H9 (cell line): Measurements from ENCODE around the gene TMEM151B. TPM values are rescaled to one million over a fixed set of nuclear protein-coding genes. Genes with fewer than 3 reads are reported as not detected.
A peak's percentile ranks its signal among the peaks of the same experiment; 100 is the strongest.

Experiments used
- DNase-seq: peaks from one replicate; pipeline ENCODE4 v3.0.0-alpha.2; 2017
- H2AFZ ChIP-seq: one replicate; pipeline ENCODE4 v1.6.1; 2013; ENCODE audit warnings: mild to moderate bottlenecking, low read length, control low read depth, moderate library complexity
- H2AK5ac ChIP-seq: 2 replicates; pipeline ENCODE4 v1.6.1; 2013; ENCODE audit warnings: low read length, control low read depth, mixed read lengths; ENCODE audit not compliant: insufficient read length
- H2BK120ac ChIP-seq: one replicate; pipeline ENCODE4 v1.6.1; 2013; ENCODE audit warnings: low read depth, mild to moderate bottlenecking, low read length, control low read depth, inconsistent platforms; ENCODE audit not compliant: poor library complexity, severe bottlenecking
- H2BK12ac ChIP-seq: 2 replicates; pipeline ENCODE4 v1.6.1; 2013; ENCODE audit warnings: low read length, control low read depth, mixed read lengths, low read depth; ENCODE audit not compliant: insufficient read length
- H2BK15ac ChIP-seq: 2 replicates; pipeline ENCODE4 v1.6.1; 2013; ENCODE audit warnings: low read depth, low read length, control low read depth
- H2BK20ac ChIP-seq: one replicate; pipeline ENCODE4 v1.6.1; 2013; ENCODE audit warnings: low read depth, mild to moderate bottlenecking, low read length, control low read depth, inconsistent platforms; ENCODE audit not compliant: poor library complexity, severe bottlenecking
- H2BK5ac ChIP-seq: 2 replicates; pipeline ENCODE4 v1.6.1; 2013; ENCODE audit warnings: low read length, control low read depth, mixed read lengths; ENCODE audit not compliant: insufficient read length
- H3K14ac ChIP-seq: 2 replicates; pipeline ENCODE4 v1.6.1; 2013; ENCODE audit warnings: low read length, control low read depth; ENCODE audit not compliant: insufficient read depth
- H3K18ac ChIP-seq: 2 replicates; pipeline ENCODE4 v1.6.1; 2013; ENCODE audit warnings: low read depth, mild to moderate bottlenecking, mixed read lengths, low read length, control low read depth; ENCODE audit not compliant: insufficient read length
- H3K23ac ChIP-seq: 2 replicates; pipeline ENCODE4 v1.6.1; 2013; ENCODE audit warnings: low read length, control low read depth, mixed read lengths, low read depth; ENCODE audit not compliant: insufficient read length
- H3K23me2 ChIP-seq: 2 replicates; pipeline ENCODE4 v1.6.1; 2013; ENCODE audit warnings: low read depth, mild to moderate bottlenecking, mixed read lengths, low read length, control low read depth; ENCODE audit not compliant: insufficient read length, poor library complexity, severe bottlenecking
- H3K27ac ChIP-seq: 2 replicates; pipeline ENCODE4 v1.5.1; 2013; ENCODE audit warnings: low read length, control low read depth, mixed read lengths, low read depth; ENCODE audit not compliant: insufficient read length
- H3K27me3 ChIP-seq: 2 replicates; pipeline ENCODE4 v1.6.1; 2013; ENCODE audit warnings: low read length, control low read depth, inconsistent platforms; ENCODE audit not compliant: insufficient read depth
- H3K4ac ChIP-seq: 2 replicates; pipeline ENCODE4 v1.6.1; 2013; ENCODE audit warnings: low read depth, mild to moderate bottlenecking, control low read depth, inconsistent platforms, low read length, moderate library complexity
- H3K4me1 ChIP-seq: 2 replicates; pipeline ENCODE4 v1.6.1; 2013; ENCODE audit warnings: low read length, control low read depth, inconsistent platforms; ENCODE audit not compliant: insufficient read depth
- H3K4me2 ChIP-seq: 2 replicates; pipeline ENCODE4 v1.6.1; 2013; ENCODE audit warnings: low read length, control low read depth, mixed read lengths; ENCODE audit not compliant: insufficient read length, insufficient read depth
- H3K56ac ChIP-seq: 2 replicates; pipeline ENCODE4 v1.6.1; 2013; ENCODE audit warnings: low read depth, mild to moderate bottlenecking, mixed read lengths, low read length, control low read depth; ENCODE audit not compliant: insufficient read length
- H3K79me1 ChIP-seq: 2 replicates; pipeline ENCODE4 v1.6.1; 2013; ENCODE audit warnings: low read depth, mild to moderate bottlenecking, moderate library complexity, low read length, control low read depth, inconsistent platforms; ENCODE audit not compliant: insufficient read depth, poor library complexity, severe bottlenecking
- H3K79me2 ChIP-seq: 2 replicates; pipeline ENCODE4 v1.6.1; 2013; ENCODE audit warnings: low read length, control low read depth, inconsistent platforms; ENCODE audit not compliant: insufficient read depth
- H3K9ac ChIP-seq: 2 replicates; pipeline ENCODE4 v1.6.1; 2013; ENCODE audit warnings: low read length, control low read depth, mixed read lengths; ENCODE audit not compliant: insufficient read length; ENCODE audit errors: extremely low read depth
- H3K9me3 ChIP-seq: one replicate; pipeline ENCODE4 v1.6.1; 2013; ENCODE audit warnings: low read depth, low read length, inconsistent platforms; ENCODE audit not compliant: control insufficient read depth
- H3T11ph ChIP-seq: one replicate; pipeline ENCODE4 v1.6.1; 2013; ENCODE audit warnings: mild to moderate bottlenecking, low read length, control low read depth, inconsistent platforms
- H4K20me1 ChIP-seq: one replicate; pipeline ENCODE4 v1.6.1; 2013; ENCODE audit not compliant: control insufficient read depth, insufficient read length, insufficient read depth
- H4K5ac ChIP-seq: 2 replicates; pipeline ENCODE4 v1.6.1; 2013; ENCODE audit warnings: low read depth, mild to moderate bottlenecking, mixed read lengths, low read length, control low read depth; ENCODE audit not compliant: insufficient read length
- H4K8ac ChIP-seq: replicated peaks from 2 replicates; pipeline ENCODE4 v1.6.1; 2013; ENCODE audit warnings: low read length, control low read depth, mixed read lengths, low read depth; ENCODE audit not compliant: insufficient read length
- H4K91ac ChIP-seq: 2 replicates; pipeline ENCODE4 v1.6.1; 2013; ENCODE audit warnings: low read depth, mild to moderate bottlenecking, moderate library complexity, mixed read lengths, low read length, control low read depth; ENCODE audit not compliant: insufficient read length
- H3K27ac Mint-ChIP-seq, 3 experiments: 2 replicates in 2 of 3; 3 replicates in 1 of 3; pipeline ENCODE4 v1.8.0; 2020 to 2021; ENCODE audit warnings: mixed read lengths in 3 of 3, mild to moderate bottlenecking in 1 of 3, moderate library complexity in 1 of 3
- H3K27me3 Mint-ChIP-seq: 2 replicates; pipeline ENCODE4 v1.8.0; 2021; ENCODE audit warnings: low read depth, mild to moderate bottlenecking, moderate library complexity, mixed read lengths
- H3K36me3 Mint-ChIP-seq, 3 experiments: 2 replicates in 2 of 3; 3 replicates in 1 of 3; pipeline ENCODE4 v1.8.0; 2020 to 2021; ENCODE audit warnings: low read depth in 3 of 3, mixed read lengths in 3 of 3; ENCODE audit not compliant: insufficient read depth in 1 of 3
- H3K4me1 Mint-ChIP-seq, 2 experiments: 2 replicates each; pipeline ENCODE4 v1.8.0; 2020; ENCODE audit warnings: mixed read lengths in 2 of 2
- H3K4me3 Mint-ChIP-seq, 2 experiments: 2 replicates in 1 of 2; 3 replicates in 1 of 2; pipeline ENCODE4 v1.8.0; 2020 to 2021; ENCODE audit warnings: mild to moderate bottlenecking in 2 of 2, mixed read lengths in 2 of 2, moderate library complexity in 1 of 2
- H3K9me3 Mint-ChIP-seq, 2 experiments: 2 replicates in 1 of 2; 3 replicates in 1 of 2; pipeline ENCODE4 v1.8.0; 2020; ENCODE audit warnings: mild to moderate bottlenecking in 2 of 2, mixed read lengths in 2 of 2, moderate library complexity in 1 of 2
- WGBS: extraction: QIAGEN DNeasy Blood & Tissue Kit; methylation state at CpG from one replicate; pipeline ENCODE4 v1.1.7; 2013; ENCODE audit warnings: missing lambda C conversion rate, low lambda C conversion rate, mixed read lengths; ENCODE audit not compliant: insufficient read length; ENCODE audit errors: extremely low coverage; 5-methylcytosine and 5-hydroxymethylcytosine counted together
- total RNA-seq: library from RNA; stranded (reverse); gene quantifications from 2 replicates; pipeline ENCODE4 v1.2.1, GENCODE V29; 2021
- TF ChIP-seq, protein P1 (sequence below): fragments of 200-600 bp; sonication (generic); conservative IDR thresholded peaks from 3 replicates; pipeline ENCODE4 v1.8.0; 2021; ENCODE audit warnings: antibody characterized with exemption, mild to moderate bottlenecking

Gene TMEM151B
- total RNA-seq, 1 experiment from 2014 or later: 2.4 TPM

DNA sequence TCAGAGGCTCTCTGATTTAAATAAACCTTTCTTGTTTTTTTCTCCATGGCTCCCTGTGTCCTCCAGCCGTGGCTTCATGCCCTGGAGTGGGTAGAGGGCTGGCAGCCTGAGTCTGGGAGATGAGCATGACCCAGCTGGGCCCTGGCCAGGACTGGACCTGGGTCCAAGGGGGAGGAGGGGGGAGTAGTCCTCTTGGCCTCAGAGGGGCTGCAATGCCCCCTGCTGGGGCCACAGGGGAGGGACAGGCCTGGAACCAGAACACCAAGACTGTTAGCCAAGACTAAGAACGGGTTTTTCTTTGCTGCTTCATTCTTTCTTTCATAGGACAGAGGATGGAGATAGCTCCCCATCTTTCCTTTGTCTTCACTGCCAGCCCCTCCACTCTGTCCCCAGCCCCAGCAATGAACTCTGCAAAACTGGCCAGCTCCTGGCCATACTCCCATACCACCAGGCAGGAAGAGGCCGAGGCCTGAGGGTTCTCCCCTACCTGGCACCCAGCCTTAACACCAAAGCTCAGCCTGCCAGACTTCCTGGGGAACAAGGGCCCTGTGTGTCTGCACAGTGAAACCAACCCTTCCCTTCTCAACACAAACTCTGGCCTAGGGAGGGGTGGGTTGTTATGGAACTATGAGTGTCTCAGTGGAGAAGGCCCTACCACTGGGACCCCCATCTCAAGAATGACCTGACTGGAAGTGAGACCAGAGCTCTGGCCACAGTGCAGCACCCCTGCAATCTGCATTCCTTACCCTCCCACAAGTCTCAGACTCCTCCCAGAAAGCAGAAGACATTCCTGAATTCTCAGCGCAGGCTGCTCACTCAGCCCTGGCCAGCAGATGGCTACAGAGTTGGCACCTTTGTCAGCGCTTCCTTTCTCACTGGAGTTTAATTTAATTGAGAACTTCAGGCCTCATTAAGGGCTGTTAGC, 35.9 kb upstream of the TMEM151B start:
- no peak overlapping the region for H2AK5ac ChIP-seq
- H3K14ac ChIP-seq: no peak overlapping the region; the same call in 1 of the 2 replicates
- no peak overlapping the region for H2AFZ ChIP-seq
- no peak overlapping the region for H2BK5ac ChIP-seq
- peak; percentile 88 for DNase-seq
- H3K23ac ChIP-seq: no peak overlapping the region
- no peak overlapping the region for H4K5ac ChIP-seq
- H2BK20ac ChIP-seq: no peak overlapping the region
- H3K79me2 ChIP-seq: no peaks in the 10 kb centered on the region
- H3K56ac ChIP-seq: no peak overlapping the region
- Mint-ChIP-seq H3K27me3 (peaks cover 9% of the 10 kb centered on the region), H3K36me3 (peaks cover 41 to 60% (median 58%) of the 10 kb centered on the region in 3 experiments), H3K4me3 (no peak overlapping the region), H3K27ac (peak overlapping the region; percentile 81 to 96 (median 88); a peak in 6 of 7 replicates), H3K9me3 (no peaks in the 10 kb centered on the region; a peak in 1 of 5 replicates), H3K4me1 (peaks cover 35 to 37% of the 10 kb centered on the region in 2 experiments)
- no peaks in the 10 kb centered on the region; the same call in 1 of the 2 replicates for H3K4me1 ChIP-seq
- H4K8ac ChIP-seq: no peak overlapping the region
- H4K20me1 ChIP-seq: no peaks in the 10 kb centered on the region
- H3K27ac ChIP-seq: no peak overlapping the region
- H4K91ac ChIP-seq: no peak overlapping the region
- H2BK120ac ChIP-seq: no peak overlapping the region
- no peak overlapping the region for H2BK15ac ChIP-seq
- peaks cover 3% of the 10 kb centered on the region for H3K23me2 ChIP-seq
- H3T11ph ChIP-seq: no peak overlapping the region
- H3K27me3 ChIP-seq: no peaks in the 10 kb centered on the region
- no CpG with 5 or more reads among the region's 5 CpGs for WGBS
- H3K9ac ChIP-seq: no peak overlapping the region
- H3K4me2 ChIP-seq: no peak overlapping the region
- H3K4ac ChIP-seq: no peak overlapping the region
- H3K18ac ChIP-seq: no peak overlapping the region
- H2BK12ac ChIP-seq: no peak overlapping the region
- TF ChIP-seq, protein P1, sequence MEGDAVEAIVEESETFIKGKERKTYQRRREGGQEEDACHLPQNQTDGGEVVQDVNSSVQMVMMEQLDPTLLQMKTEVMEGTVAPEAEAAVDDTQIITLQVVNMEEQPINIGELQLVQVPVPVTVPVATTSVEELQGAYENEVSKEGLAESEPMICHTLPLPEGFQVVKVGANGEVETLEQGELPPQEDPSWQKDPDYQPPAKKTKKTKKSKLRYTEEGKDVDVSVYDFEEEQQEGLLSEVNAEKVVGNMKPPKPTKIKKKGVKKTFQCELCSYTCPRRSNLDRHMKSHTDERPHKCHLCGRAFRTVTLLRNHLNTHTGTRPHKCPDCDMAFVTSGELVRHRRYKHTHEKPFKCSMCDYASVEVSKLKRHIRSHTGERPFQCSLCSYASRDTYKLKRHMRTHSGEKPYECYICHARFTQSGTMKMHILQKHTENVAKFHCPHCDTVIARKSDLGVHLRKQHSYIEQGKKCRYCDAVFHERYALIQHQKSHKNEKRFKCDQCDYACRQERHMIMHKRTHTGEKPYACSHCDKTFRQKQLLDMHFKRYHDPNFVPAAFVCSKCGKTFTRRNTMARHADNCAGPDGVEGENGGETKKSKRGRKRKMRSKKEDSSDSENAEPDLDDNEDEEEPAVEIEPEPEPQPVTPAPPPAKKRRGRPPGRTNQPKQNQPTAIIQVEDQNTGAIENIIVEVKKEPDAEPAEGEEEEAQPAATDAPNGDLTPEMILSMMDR: peak; percentile 67
- no peaks in the 10 kb centered on the region for H3K79me1 ChIP-seq
- no peaks in the 10 kb centered on the region for H3K9me3 ChIP-seq
